GM19468 (cell line): Measurements from ENCODE around the gene HAX1.
"Not testable (repeated sequence)": the region's sequence is repeated elsewhere in the genome, so short reads cannot be mapped to it uniquely, and the experiment has no call there.

Experiments used
- ATAC-seq: cut with Tn5 transposase; IDR thresholded peaks from one replicate; pipeline ENCODE4 v1.9.1; 2021; ENCODE audit warnings: mild to moderate bottlenecking, moderate library complexity, moderate number of reproducible peaks; ENCODE audit not compliant: unreplicated experiment; ENCODE audit errors: extremely low read depth

HAX1 gene

GRCh38 chr1:154272999-154273563 is 652 bp downstream of the HAX1 start:
- no peak for ATAC-seq

- no peak for ATAC-seq
Measured at GRCh38 chr1:154276797-154277196, 4.4 kb downstream of the HAX1 start.

GRCh38 chr1:154287591-154287990 is 15.2 kb downstream of the HAX1 start:
- not testable (repeated sequence) for ATAC-seq

GRCh38 chr1:154288661-154289060 is 16.2 kb downstream of the HAX1 start:
- no peak for ATAC-seq

GRCh38 chr1:154290921-154291320 is 18.5 kb downstream of the HAX1 start:
- ATAC-seq: no peak

- no peak for ATAC-seq
Measured at GRCh38 chr1:154295408-154296235, 23.2 kb downstream of the HAX1 start.

- no peak for ATAC-seq
Measured at GRCh38 chr1:154301582-154301981, 29.2 kb downstream of the HAX1 start.

GRCh38 chr1:154304664-154305337 is 32.4 kb downstream of the HAX1 start:
- ATAC-seq: no peak

- no peak for ATAC-seq
Measured at GRCh38 chr1:154306151-154306550, 33.7 kb downstream of the HAX1 start.

GRCh38 chr1:154307670-154308270 is 35.3 kb downstream of the HAX1 start:
- not testable (repeated sequence) for ATAC-seq

GRCh38 chr1:154309136-154309535 is 36.7 kb downstream of the HAX1 start:
- not testable (repeated sequence) for ATAC-seq

GRCh38 chr1:154312229-154313065 is 40.0 kb downstream of the HAX1 start:
- not testable (repeated sequence) for ATAC-seq

- ATAC-seq: no peak
Measured at GRCh38 chr1:154313066-154313356, 40.6 kb downstream of the HAX1 start.

GRCh38 chr1:154314226-154314625 is 41.8 kb downstream of the HAX1 start:
- ATAC-seq: not testable (repeated sequence)

- no peak for ATAC-seq
Measured at GRCh38 chr1:154316704-154317103, 44.3 kb downstream of the HAX1 start.

GRCh38 chr1:154318386-154318785 is 46.0 kb downstream of the HAX1 start:
- ATAC-seq: no peak

GRCh38 chr1:154320882-154321608 is 48.6 kb downstream of the HAX1 start, which contains the start of gene AQP10:
AQP10 (plus strand) TSS chr1:154321093; CDS start chr1:154321156, 63 bp downstream.
- no peak for ATAC-seq

- not testable (repeated sequence) for ATAC-seq
Measured at GRCh38 chr1:154321609-154321934, 49.1 kb downstream of the HAX1 start.

GRCh38 chr1:154323493-154323892 is 51.1 kb downstream of the HAX1 start:
- ATAC-seq: no peak
